HG02588 (cell line): ENCODE data around the gene PDE2A.
"Not testable (repeated sequence)": the region's sequence is repeated elsewhere in the genome, so short reads cannot be mapped to it uniquely, and the experiment has no call there.

Experiments used
- ATAC-seq: cut with Tn5 transposase; IDR thresholded peaks from one replicate; pipeline ENCODE4 v1.9.1; 2021; ENCODE audit warnings: mild to moderate bottlenecking, moderate library complexity; ENCODE audit not compliant: unreplicated experiment

The PDE2A gene

GRCh38 chr11:72579816-72580641, 94.2 kb downstream of the PDE2A start:
- ATAC-seq, result no peak

- no peak for ATAC-seq
Observed at GRCh38 chr11:72578991-72579815, 95.0 kb downstream of the PDE2A start.

- no peak for ATAC-seq
Observed at GRCh38 chr11:72578566-72578965, 95.7 kb downstream of the PDE2A start.

GRCh38 chr11:72578051-72578450, 96.2 kb downstream of the PDE2A start:
- no peak for ATAC-seq

GRCh38 chr11:72577271-72577721, 96.9 kb downstream of the PDE2A start:
- no peak for ATAC-seq

GRCh38 chr11:72576661-72577060, 97.6 kb downstream of the PDE2A start:
- ATAC-seq, result no peak

- ATAC-seq, result no peak
Observed at GRCh38 chr11:72576243-72576595, 98.0 kb downstream of the PDE2A start.

GRCh38 chr11:72575533-72576242, 98.5 kb downstream of the PDE2A start:
- ATAC-seq, result no peak

- no peak for ATAC-seq
Observed at GRCh38 chr11:72574548-72575460, 99.4 kb downstream of the PDE2A start.

- ATAC-seq, result no peak
Observed at GRCh38 chr11:72573855-72574445, 100.3 kb downstream of the PDE2A start.

- ATAC-seq, result no peak
Observed at GRCh38 chr11:72573072-72573854, 101.0 kb downstream of the PDE2A start.

- ATAC-seq, result not testable (repeated sequence)
Observed at GRCh38 chr11:72572540-72572939, 101.7 kb downstream of the PDE2A start.

GRCh38 chr11:72570893-72571661, 103.1 kb downstream of the PDE2A start:
- ATAC-seq, result no peak

- ATAC-seq, result no peak
Observed at GRCh38 chr11:72569966-72570892, 104.0 kb downstream of the PDE2A start.

- no peak for ATAC-seq
Observed at GRCh38 chr11:72568861-72569260, 105.4 kb downstream of the PDE2A start.

- ATAC-seq, result no peak
Observed at GRCh38 chr11:72562431-72562830, 111.8 kb downstream of the PDE2A start.

GRCh38 chr11:72561856-72562255, 112.4 kb downstream of the PDE2A start:
- ATAC-seq, result no peak
